ENCODE data around the gene SPPL3. TPM values are rescaled to one million over a fixed set of nuclear protein-coding genes. Genes with fewer than 3 reads are reported as not detected.

SPPL3 gene
- total RNA-seq, 1 experiment from 2014 or later: 51.1 TPM

GRCh38 chr12:120834489-120835303 lies 69.5 kb downstream of the SPPL3 start:
- DNase-seq (ENCODE audit: low read depth, low spot score) (no peak), ATAC-seq (no peak)
- CTCF ChIA-PET: no interaction called here
- Histone ChIP-seq H3K4me1 (ENCODE audit: control insufficient read depth, insufficient read depth, low read length) (peaks cover 9% of the 10 kb centered on the region), H3K4me3 (ENCODE audit: low read depth in 2 of 2, low read length in 2 of 2) (no peak overlapping the region), H3K27ac (ENCODE audit: low read length) (no peak overlapping the region), H3K27me3 (ENCODE audit: control insufficient read depth, insufficient read depth, low read length) (no peaks in the 10 kb centered on the region), H3K9me3 (ENCODE audit: control insufficient read depth, insufficient read depth, low read depth, low read length) (no peaks in the 10 kb centered on the region), H3K36me3 (ENCODE audit: control insufficient read depth, insufficient read depth, low read length) (no peaks in the 10 kb centered on the region; the same call in 1 of the 2 replicates)
- POLR2A ChIA-PET: no interaction called here
- BruUV-seq (replicated peaks): no TSS peak
- in situ Hi-C loops (cut with HindIII; ENCODE audit: low pct_unique_long_range_greater_than_20kb, low sequenced_read_pairs): no loop called here
- intact Hi-C loops (cut with micrococcal nuclease; ENCODE audit: unreplicated experiment): no loop called here
- no peak for TF ChIP-seq POLR2AphosphoS5 (IDR thresholded peaks at IDR 0.05; ENCODE audit: low read depth, low read length)
- TF ChIP-seq TCF7L2 (IDR thresholded peaks at IDR 0.05; ENCODE audit: low read depth, low read length): no peak
- TF ChIP-seq SIN3A (IDR thresholded peaks at IDR 0.05; ENCODE audit: borderline replicate concordance, insufficient read depth, low read depth, low read length): no peak
- no peak for TF ChIP-seq CTCF (IDR thresholded peaks at IDR 0.05)
- TF ChIP-seq, protein P1, sequence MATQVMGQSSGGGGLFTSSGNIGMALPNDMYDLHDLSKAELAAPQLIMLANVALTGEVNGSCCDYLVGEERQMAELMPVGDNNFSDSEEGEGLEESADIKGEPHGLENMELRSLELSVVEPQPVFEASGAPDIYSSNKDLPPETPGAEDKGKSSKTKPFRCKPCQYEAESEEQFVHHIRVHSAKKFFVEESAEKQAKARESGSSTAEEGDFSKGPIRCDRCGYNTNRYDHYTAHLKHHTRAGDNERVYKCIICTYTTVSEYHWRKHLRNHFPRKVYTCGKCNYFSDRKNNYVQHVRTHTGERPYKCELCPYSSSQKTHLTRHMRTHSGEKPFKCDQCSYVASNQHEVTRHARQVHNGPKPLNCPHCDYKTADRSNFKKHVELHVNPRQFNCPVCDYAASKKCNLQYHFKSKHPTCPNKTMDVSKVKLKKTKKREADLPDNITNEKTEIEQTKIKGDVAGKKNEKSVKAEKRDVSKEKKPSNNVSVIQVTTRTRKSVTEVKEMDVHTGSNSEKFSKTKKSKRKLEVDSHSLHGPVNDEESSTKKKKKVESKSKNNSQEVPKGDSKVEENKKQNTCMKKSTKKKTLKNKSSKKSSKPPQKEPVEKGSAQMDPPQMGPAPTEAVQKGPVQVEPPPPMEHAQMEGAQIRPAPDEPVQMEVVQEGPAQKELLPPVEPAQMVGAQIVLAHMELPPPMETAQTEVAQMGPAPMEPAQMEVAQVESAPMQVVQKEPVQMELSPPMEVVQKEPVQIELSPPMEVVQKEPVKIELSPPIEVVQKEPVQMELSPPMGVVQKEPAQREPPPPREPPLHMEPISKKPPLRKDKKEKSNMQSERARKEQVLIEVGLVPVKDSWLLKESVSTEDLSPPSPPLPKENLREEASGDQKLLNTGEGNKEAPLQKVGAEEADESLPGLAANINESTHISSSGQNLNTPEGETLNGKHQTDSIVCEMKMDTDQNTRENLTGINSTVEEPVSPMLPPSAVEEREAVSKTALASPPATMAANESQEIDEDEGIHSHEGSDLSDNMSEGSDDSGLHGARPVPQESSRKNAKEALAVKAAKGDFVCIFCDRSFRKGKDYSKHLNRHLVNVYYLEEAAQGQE (IDR thresholded peaks at IDR 0.05; ENCODE audit: insufficient read depth in 1 of 2, low read depth in 2 of 2, low read length in 1 of 2): no peak

- no peaks in the 10 kb centered on the region for H3K9me3 ChIP-seq (ENCODE audit: control insufficient read depth, insufficient read depth, low read depth, low read length)
- peaks cover 14% of the 10 kb centered on the region for H3K4me1 ChIP-seq (ENCODE audit: control insufficient read depth, insufficient read depth, low read length)
- H3K27me3 ChIP-seq (ENCODE audit: control insufficient read depth, insufficient read depth, low read length): no peaks in the 10 kb centered on the region
- ChIA-PET POLR2A (no interaction called here), CTCF (no interaction called here)
- DNase-seq (ENCODE audit: low read depth, low spot score) (no peak), ATAC-seq (no peak)
- BruUV-seq (replicated peaks): no TSS peak
- TF ChIP-seq TCF7L2 (IDR thresholded peaks at IDR 0.05; ENCODE audit: low read depth, low read length) (no peak), CTCF (IDR thresholded peaks at IDR 0.05) (no peak), SIN3A (IDR thresholded peaks at IDR 0.05; ENCODE audit: borderline replicate concordance, insufficient read depth, low read depth, low read length) (no peak), POLR2AphosphoS5 (IDR thresholded peaks at IDR 0.05; ENCODE audit: low read depth, low read length) (no peak)
- TF ChIP-seq, protein P1 (IDR thresholded peaks at IDR 0.05; ENCODE audit: insufficient read depth in 1 of 2, low read depth in 2 of 2, low read length in 1 of 2): no peak
- H3K36me3 ChIP-seq (ENCODE audit: control insufficient read depth, insufficient read depth, low read length): no peaks in the 10 kb centered on the region; the same call in 1 of the 2 replicates
- in situ Hi-C loops (cut with HindIII; ENCODE audit: low pct_unique_long_range_greater_than_20kb, low sequenced_read_pairs) (no loop called here), intact Hi-C loops (cut with micrococcal nuclease; ENCODE audit: unreplicated experiment) (no loop called here)
- no peak overlapping the region for H3K27ac ChIP-seq (ENCODE audit: low read length)
- H3K4me3 ChIP-seq (ENCODE audit: low read depth in 2 of 2, low read length in 2 of 2): no peak overlapping the region
Measured at GRCh38 chr12:120833849-120834248, 70.3 kb downstream of the SPPL3 start.
